SK-N-SH treated with all-trans-retinoic acid at 6 μM for 48 hours (cell line): ENCODE results near the gene PPM1G.

Source experiments
- BACH2 ChIP-seq: fragments of 250-450 bp; sonication (Bioruptor Pico); IDR thresholded peaks from 2 replicates; pipeline ENCODE4 v1.9.0; 2021; ENCODE audit warnings: mild to moderate bottlenecking, borderline replicate concordance
- ESRRG ChIP-seq: fragments of 250-450 bp; sonication (Bioruptor Pico); IDR thresholded peaks from 2 replicates; pipeline ENCODE4 v1.6.1; 2021; ENCODE audit warnings: mild to moderate bottlenecking
- PATZ1 ChIP-seq: fragments of 250-450 bp; sonication (Bioruptor Pico); IDR thresholded peaks from 2 replicates; pipeline ENCODE4 v1.8.0; 2020; ENCODE audit warnings: mild to moderate bottlenecking, moderate library complexity, borderline replicate concordance
- PPARA ChIP-seq: fragments of 250-450 bp; sonication (Bioruptor Pico); IDR thresholded peaks from 2 replicates; pipeline ENCODE4 v1.5.0; 2020; ENCODE audit warnings: mild to moderate bottlenecking, borderline replicate concordance
- RARB ChIP-seq: fragments of 250-450 bp; sonication (Bioruptor Pico); IDR thresholded peaks from 2 replicates; pipeline ENCODE4 v1.8.0; 2021; ENCODE audit warnings: mild to moderate bottlenecking, moderate library complexity
- TOX ChIP-seq: fragments of 250-450 bp; sonication (Bioruptor Pico); IDR thresholded peaks from 2 replicates; pipeline ENCODE4 v1.8.0; 2021; ENCODE audit warnings: mild to moderate bottlenecking, moderate library complexity, borderline replicate concordance
- TSHZ2 ChIP-seq: fragments of 250-450 bp; sonication (Bioruptor Pico); IDR thresholded peaks from 2 replicates; pipeline ENCODE4 v1.5.0; 2020; ENCODE audit warnings: mild to moderate bottlenecking, moderate library complexity
- ZFP3 ChIP-seq: fragments of 250-450 bp; sonication (Bioruptor Pico); IDR thresholded peaks from 2 replicates; pipeline ENCODE4 v1.5.0; 2020; ENCODE audit warnings: mild to moderate bottlenecking, moderate library complexity
- ZFP30 ChIP-seq: fragments of 450-650 bp; formaldehyde crosslinking; IDR thresholded peaks from 2 replicates; pipeline ENCODE4 v1.5.0; 2022; ENCODE audit warnings: mild to moderate bottlenecking, moderate library complexity

GRCh38 chr2:27442920-27443282, 33.5 kb upstream of the PPM1G start:
- TF ChIP-seq PATZ1 (CRISPR knock-in tag) (no peak), ESRRG (CRISPR knock-in tag) (no peak), RARB (no peak), ZFP3 (CRISPR knock-in tag) (no peak), ZFP30 (CRISPR knock-in tag) (no peak), TSHZ2 (no peak), TOX (CRISPR knock-in tag) (no peak), BACH2 (CRISPR knock-in tag) (no peak), PPARA (CRISPR knock-in tag) (no peak)
